Measurements from ENCODE around the gene COX6B2. TPM values are rescaled to one million over a fixed set of nuclear protein-coding genes. Genes with fewer than 3 reads are reported as not detected.

COX6B2 gene
- 0.29 TPM in 1 of 2 replicates, not detected in the other for total RNA-seq

DNA sequence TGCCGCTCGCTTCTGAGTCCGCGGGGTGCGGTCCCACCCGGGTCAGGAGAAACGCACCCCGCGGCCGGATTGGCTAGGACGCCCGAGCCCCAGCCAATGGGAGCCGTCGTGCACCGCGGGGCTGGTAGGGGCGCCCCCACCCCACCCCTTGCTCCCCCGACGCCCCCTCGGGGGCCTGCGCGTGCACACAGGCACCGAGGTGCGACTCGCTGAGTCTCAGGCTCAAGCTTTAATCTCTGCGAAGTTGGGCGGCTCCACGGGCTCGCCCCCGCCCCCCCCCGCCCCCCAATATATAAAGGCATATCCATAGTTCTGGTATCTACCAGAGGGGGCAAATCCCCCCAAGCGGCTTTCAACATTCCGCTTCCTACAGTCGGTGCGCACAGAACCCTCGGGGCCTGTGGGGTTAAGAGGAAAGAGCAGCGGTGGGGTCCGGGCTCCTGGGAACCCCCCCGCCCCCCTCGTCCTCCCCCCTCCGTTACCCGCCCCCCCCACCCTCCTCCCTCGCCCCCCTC lies at the start of gene COX6B2:
TSS of gene COX6B2 (minus strand) at position 22 of the 515 bp plus-strand sequence. CDS start 198 bp downstream, outside the sequence.

GRCh38 chr19:55385724-55386492 lies 31.4 kb upstream of the COX6B2 start, which contains the start of gene RPL28:
RPL28 (plus strand) TSS chr19:55385932; CDS start chr19:55386358, 426 bp downstream.

DNA sequence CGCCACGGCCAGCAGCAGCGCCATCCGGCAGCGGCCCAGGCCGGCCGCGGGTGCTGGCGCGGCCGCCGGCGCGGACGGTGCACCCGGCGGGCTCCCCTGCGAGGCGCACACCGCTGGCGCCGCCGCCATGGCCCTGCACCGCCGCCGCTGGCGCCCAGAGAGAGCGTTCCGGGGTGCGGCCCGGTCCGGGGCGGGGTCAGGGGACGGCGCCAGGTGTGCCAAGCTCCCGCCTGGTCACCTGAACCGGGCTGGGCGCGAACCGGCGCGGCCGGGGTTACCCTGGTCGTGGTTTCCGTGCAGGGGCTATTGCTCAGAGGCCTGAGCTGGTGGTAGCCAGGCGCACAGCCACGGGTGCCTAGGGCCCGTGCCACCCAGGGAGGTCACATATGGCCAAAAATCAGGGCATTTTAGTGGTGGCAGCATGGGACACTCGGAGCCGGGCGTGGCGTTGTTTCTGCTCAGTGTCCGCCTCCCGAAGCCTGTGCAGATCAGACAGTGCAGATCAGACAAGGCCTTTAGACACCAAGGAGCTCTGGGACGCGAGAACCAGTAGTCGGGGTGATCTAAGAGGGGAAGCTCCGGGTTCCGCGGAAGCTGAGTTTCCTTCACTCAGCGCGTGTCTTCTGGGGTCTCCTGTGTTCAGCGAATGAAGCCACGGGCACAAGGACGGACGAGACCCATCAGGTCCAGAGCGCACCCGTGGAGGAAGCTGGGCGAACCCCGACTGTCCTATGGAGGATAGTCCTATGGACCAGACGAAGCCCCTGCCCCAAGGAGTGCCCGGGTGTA lies 29.8 kb upstream of the COX6B2 start, which contains the start of gene TMEM238:
TSS of gene TMEM238 (minus strand) at position 162 of the 789 bp plus-strand sequence. CDS start at position 129, 33 bp downstream.

GRCh38 chr19:55376241-55376933 lies 21.9 kb upstream of the COX6B2 start, which contains the start of gene TMEM190:
TMEM190 (plus strand) TSS chr19:55376826; CDS start chr19:55376854, 28 bp downstream.

GRCh38 chr19:55370305-55370988 lies 15.9 kb upstream of the COX6B2 start, which contains the start of gene IL11:
IL11 (minus strand) TSS chr19:55370463; CDS start chr19:55370310, 153 bp downstream.

DNA sequence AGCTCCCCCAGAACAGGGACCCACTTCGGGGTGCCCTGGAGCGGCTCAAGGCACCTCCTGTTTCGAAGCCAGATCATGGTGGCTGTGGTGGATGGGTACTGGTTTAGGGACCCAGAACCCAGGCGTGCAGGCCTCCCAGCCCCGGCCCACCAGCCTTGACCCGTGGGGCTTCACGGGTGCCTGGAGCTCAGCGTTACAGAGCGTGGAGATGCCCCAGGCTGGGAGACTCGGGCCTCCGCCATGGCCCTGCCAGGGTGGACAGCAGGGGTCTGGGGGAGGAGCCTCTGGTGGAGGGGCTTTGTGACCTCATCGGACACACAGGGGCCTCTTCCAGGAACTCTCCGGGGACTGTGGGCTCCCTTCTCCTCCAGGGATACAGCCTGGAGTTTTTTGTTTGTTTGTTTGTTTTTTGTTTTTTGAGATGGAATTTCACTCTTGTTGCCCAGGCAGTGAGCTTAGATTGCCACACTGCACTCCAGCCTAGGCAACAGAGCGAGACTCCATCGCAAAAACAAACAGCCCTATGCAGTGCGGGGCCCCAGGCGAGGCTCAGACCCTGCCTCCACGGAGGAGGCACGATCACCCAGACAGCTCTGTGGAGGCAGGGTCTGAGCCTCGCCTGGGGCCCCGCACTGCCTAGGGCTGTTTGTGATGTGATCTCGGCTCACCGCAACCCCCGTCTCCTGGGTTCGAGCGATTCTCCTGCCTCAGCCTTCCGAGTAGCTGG lies 8.6 kb upstream of the COX6B2 start, which contains the start of gene GARIN5B:
TSS of gene GARIN5B (minus strand) at position 271 of the 727 bp plus-strand sequence. CDS start at position 77, 194 bp downstream.

GRCh38 chr19:55339105-55339888 lies 15.2 kb downstream of the COX6B2 start, which contains the start of gene KMT5C:
KMT5C (plus strand) TSS chr19:55339876; CDS start chr19:55341937, 2,061 bp downstream.

DNA sequence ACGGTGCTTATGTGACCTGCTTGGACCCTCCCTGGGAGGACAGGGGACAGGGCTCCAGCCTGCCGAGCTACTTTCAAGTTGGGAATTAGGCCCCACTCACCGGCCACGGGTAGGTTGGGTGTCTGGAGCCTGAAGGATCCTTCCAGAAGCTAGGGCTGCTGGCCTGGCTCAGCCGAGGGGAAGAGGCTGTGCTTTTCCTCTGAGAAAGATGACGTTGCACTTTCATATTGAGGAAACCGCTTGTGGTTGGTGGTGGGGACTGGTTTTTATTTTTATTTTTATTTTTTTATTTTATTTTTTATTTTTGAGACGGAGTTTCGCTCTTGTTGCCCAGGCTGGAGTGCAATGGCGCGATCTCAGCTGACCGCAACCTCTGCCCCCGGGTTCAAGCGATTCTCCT lies 29.3 kb downstream of the COX6B2 start, which contains the start of gene TMEM150B:
TSS of gene TMEM150B (minus strand) at position 170 of the 400 bp plus-strand sequence. CDS start 4,305 bp downstream, outside the sequence.

Other genes starting within 250 kb of the COX6B2 start
- 56.1 and 64.4 TPM in 2 replicates for gene PPP1R12C, start 237.1 kb downstream of the COX6B2 start, total RNA-seq
- 1.0 and 2.9 TPM in 2 replicates for gene TNNT1, start 205.5 kb downstream of the COX6B2 start, total RNA-seq
- not detected in 2 replicates for gene TNNI3, start 197.0 kb downstream of the COX6B2 start, total RNA-seq
- gene DNAAF3, start 188.1 kb downstream of the COX6B2 start, total RNA-seq = 0.27 and 0.29 TPM in 2 replicates
- gene SYT5, start 174.4 kb downstream of the COX6B2 start, total RNA-seq = 0.07 TPM in 1 of 2 replicates, not detected in the other
- gene PTPRH, start 145.2 kb downstream of the COX6B2 start, total RNA-seq = 0.22 and 0.53 TPM in 2 replicates
- gene TMEM86B, start 126.0 kb downstream of the COX6B2 start, total RNA-seq = 1.4 and 1.7 TPM in 2 replicates
- gene PPP6R1, start 95.7 kb downstream of the COX6B2 start, total RNA-seq = 43.8 and 52.8 TPM in 2 replicates
- gene HSPBP1, start 74.6 kb downstream of the COX6B2 start, total RNA-seq = 28.6 and 31.8 TPM in 2 replicates
- gene BRSK1, start 70.7 kb downstream of the COX6B2 start, total RNA-seq = 1.6 TPM in 1 of 2 replicates, not detected in the other
- gene TMEM150B, start 29.4 kb downstream of the COX6B2 start, total RNA-seq = not detected in 2 replicates
- gene KMT5C, start 14.8 kb downstream of the COX6B2 start, total RNA-seq = 5.0 and 5.7 TPM in 2 replicates
- not detected in 2 replicates for gene GARIN5B, start 8.5 kb upstream of the COX6B2 start, total RNA-seq
- gene IL11, start 15.7 kb upstream of the COX6B2 start, total RNA-seq = not detected in 2 replicates
- not detected in 2 replicates for gene TMEM190, start 22.1 kb upstream of the COX6B2 start, total RNA-seq
- not detected in 2 replicates for gene TMEM238, start 29.6 kb upstream of the COX6B2 start, total RNA-seq
- gene RPL28, start 31.2 kb upstream of the COX6B2 start, total RNA-seq = 346 and 438 TPM in 2 replicates
- 110 and 177 TPM in 2 replicates for gene UBE2S, start 53.1 kb upstream of the COX6B2 start, total RNA-seq
- gene SHISA7, start 88.6 kb upstream of the COX6B2 start, total RNA-seq = not detected in 2 replicates
- 33.5 and 43.0 TPM in 2 replicates for gene ISOC2, start 106.9 kb upstream of the COX6B2 start, total RNA-seq
- not detected in 2 replicates for gene C19orf85, start 110.0 kb upstream of the COX6B2 start, total RNA-seq
- gene ZNF628, start 121.9 kb upstream of the COX6B2 start, total RNA-seq = 2.4 and 3.2 TPM in 2 replicates
- 8.9 and 9.6 TPM in 2 replicates for gene NAT14, start 130.5 kb upstream of the COX6B2 start, total RNA-seq
- gene SSC5D, start 133.7 kb upstream of the COX6B2 start, total RNA-seq = 0.27 and 0.79 TPM in 2 replicates
- gene SBK2, start 182.4 kb upstream of the COX6B2 start, total RNA-seq = not detected in 2 replicates
- 0.27 and 0.65 TPM in 2 replicates for gene SBK3, start 190.8 kb upstream of the COX6B2 start, total RNA-seq
- 4.1 and 5.1 TPM in 2 replicates for gene ZNF579, start 226.1 kb upstream of the COX6B2 start, total RNA-seq
- 3.2 and 4.2 TPM in 2 replicates for gene FIZ1, start 244.8 kb upstream of the COX6B2 start, total RNA-seq
- 7.2 and 9.0 TPM in 2 replicates for gene ZNF524, start 245.6 kb upstream of the COX6B2 start, total RNA-seq

Measured in thoracic aorta endothelial cell (primary cell).